Esophagus squamous epithelium (tissue), 5 donors: Measurements from ENCODE around the gene HAS3. TPM values are rescaled to one million over a fixed set of nuclear protein-coding genes. Genes with fewer than 3 reads are reported as not detected.
A peak's percentile ranks its signal among the peaks of the same experiment; 100 is the strongest.

Experiments
- DNase-seq: peaks from one replicate; lab custom pipeline; 2025; lab: John Stamatoyannopoulos, UW
- H3K27ac ChIP-seq, 4 donors: fragments of 200-600 bp; sonication (generic); one replicate each; pipeline ENCODE4 v1.5.1; 2016 to 2019; ENCODE audit warnings: mild to moderate bottlenecking in 1 of 4
- H3K27me3 ChIP-seq, 4 donors: fragments of 200-600 bp; sonication (generic); 1 replicate in 3 of 4; 2 replicates in 1 of 4; pipeline versions ENCODE4 v1.5.1 to v1.6.0; 2017 to 2021; ENCODE audit warnings: antibody characterized with exemption in 1 of 4
- H3K36me3 ChIP-seq, 3 donors: fragments of 200-600 bp; sonication (generic); one replicate each; pipeline ENCODE4 v1.5.1; 2016 to 2019
- H3K4me1 ChIP-seq, 3 donors: fragments of 200-600 bp; sonication (generic); one replicate each; pipeline ENCODE4 v1.5.1; 2017 to 2019
- H3K4me3 ChIP-seq, 4 donors: fragments of 200-600 bp; sonication (generic); 1 replicate in 3 of 4; 2 replicates in 1 of 4; pipeline ENCODE4 v1.5.1; 2016 to 2019; ENCODE audit warnings: mild to moderate bottlenecking in 2 of 4, moderate library complexity in 1 of 4
- H3K9me3 ChIP-seq, 3 donors: fragments of 200-600 bp; sonication (generic); one replicate each; pipeline ENCODE4 v1.5.1; 2016 to 2019
- CTCF ChIP-seq, 6 experiments: fragments of 450-650 bp in 4 of 6; fragments of 200-600 bp in 2 of 6; sonication (generic) in 2 of 6; IDR thresholded peaks; one replicate each; pipeline ENCODE4 v1.5.1; 2016 to 2019; ENCODE audit warnings: antibody characterized with exemption in 6 of 6, mild to moderate bottlenecking in 4 of 6, moderate library complexity in 4 of 6
- POLR2A ChIP-seq, 4 donors: fragments of 450-650 bp; IDR thresholded peaks; one replicate each; pipeline ENCODE4 v1.6.1; 2017; ENCODE audit warnings: antibody characterized with exemption in 4 of 4, mild to moderate bottlenecking in 4 of 4, moderate library complexity in 3 of 4
- WGBS, 2 donors: methylation state at CpG; one replicate each; pipeline ENCODE4 v1.1.5; 2018; 5-methylcytosine and 5-hydroxymethylcytosine counted together
- intact Hi-C: fragments of 100-400 bp; cut with DNase I; formaldehyde crosslinking; loops from one replicate; pipeline ENCODE4 v1.15.0; 2022
- total RNA-seq, 4 donors: library from RNA; depleted of rRNA; stranded (reverse); fragments of >200 nt; gene quantifications; one replicate each; pipeline ENCODE4 v1.1.0, GENCODE V29; 2016
- donor health status: DM: yes; HTN: yes; CAD: no.

Gene HAS3
- total RNA-seq, 4 donors from 2014 or later = 15.8 to 103 (median 51.4) TPM

GRCh38 chr16:69150146-69150865 lies 44.9 kb downstream of the HAS3 start:
- no peak for DNase-seq
- 58 to 59% methylated on average over 16 of the region's 16 CpGs for WGBS, 2 donors
- no peaks in the 10 kb centered on the region for H3K4me1 ChIP-seq
- H3K9me3 ChIP-seq = no peaks in the 10 kb centered on the region
- H3K4me3 ChIP-seq = no peak overlapping the region
- intact Hi-C loops = loop anchor here (5.0 kb wide), 1 partner anchor 142 kb away; no protein-coding TSS in a partner anchor
- H3K27me3 ChIP-seq = no peaks in the 10 kb centered on the region
- no peak for TF ChIP-seq POLR2A (IDR thresholded peaks at IDR 0.05)
- TF ChIP-seq CTCF (IDR thresholded peaks at IDR 0.05) = peak; percentile 43 to 81 (median 74)
- H3K27ac ChIP-seq = peak overlapping the region in 1 of 4 donors; percentile 20
- peaks cover 2 to 96% (median 36%) of the 10 kb centered on the region in 3 donors for H3K36me3 ChIP-seq

- intact Hi-C loops = no loop called here
- Histone ChIP-seq H3K27ac (no peak overlapping the region), H3K9me3 (no peaks in the 10 kb centered on the region), H3K4me1 (no peaks in the 10 kb centered on the region), H3K36me3 (peaks cover 8 to 100% (median 49%) of the 10 kb centered on the region in 3 donors), H3K27me3 (no peaks in the 10 kb centered on the region), H3K4me3 (no peak overlapping the region)
- DNase-seq = no peak
- 77 to 83% methylated on average over 3 of the region's 3 CpGs for WGBS, 2 donors
- TF ChIP-seq POLR2A (IDR thresholded peaks at IDR 0.05) (no peak), CTCF (IDR thresholded peaks at IDR 0.05) (no peak)
These were observed 51.7 kb downstream of the HAS3 start for GRCh38 chr16:69157196-69157595.

GRCh38 chr16:69160192-69160591 lies 54.7 kb downstream of the HAS3 start:
- no peak for TF ChIP-seq CTCF (IDR thresholded peaks at IDR 0.05)
- TF ChIP-seq POLR2A (IDR thresholded peaks at IDR 0.05) = no peak
- Histone ChIP-seq H3K4me3 (no peak overlapping the region), H3K27me3 (no peaks in the 10 kb centered on the region), H3K4me1 (no peaks in the 10 kb centered on the region), H3K9me3 (no peaks in the 10 kb centered on the region), H3K27ac (no peak overlapping the region), H3K36me3 (peaks cover 6 to 100% (median 38%) of the 10 kb centered on the region in 3 donors)
- intact Hi-C loops = no loop called here
- DNase-seq = no peak
- 100% methylated on average over 1 of the region's 1 CpG for WGBS, 2 donors

GRCh38 chr16:69165584-69165983 lies 60.1 kb downstream of the HAS3 start:
- intact Hi-C loops = no loop called here
- H3K27ac ChIP-seq = no peak overlapping the region
- no peaks in the 10 kb centered on the region for H3K27me3 ChIP-seq
- peaks cover 0 to 10% (median 0%) of the 10 kb centered on the region in 3 donors for H3K4me1 ChIP-seq
- H3K36me3 ChIP-seq = peaks cover 0 to 92% (median 22%) of the 10 kb centered on the region in 3 donors
- H3K4me3 ChIP-seq = no peak overlapping the region
- WGBS, 2 donors = 91% methylated on average over 6 of the region's 6 CpGs
- no peak for TF ChIP-seq CTCF (IDR thresholded peaks at IDR 0.05)
- no peak for TF ChIP-seq POLR2A (IDR thresholded peaks at IDR 0.05)
- no peaks in the 10 kb centered on the region for H3K9me3 ChIP-seq
- DNase-seq = no peak

- Histone ChIP-seq H3K27ac (peak overlapping the region in 1 of 4 donors; percentile 11), H3K27me3 (no peaks in the 10 kb centered on the region), H3K4me1 (peaks cover 0 to 17% (median 0%) of the 10 kb centered on the region in 3 donors), H3K9me3 (no peaks in the 10 kb centered on the region), H3K4me3 (no peak overlapping the region), H3K36me3 (peaks cover 0 to 84% (median 20%) of the 10 kb centered on the region in 3 donors)
- TF ChIP-seq POLR2A (IDR thresholded peaks at IDR 0.05) = no peak
- TF ChIP-seq CTCF (IDR thresholded peaks at IDR 0.05) = no peak
- no peak for DNase-seq
- intact Hi-C loops = no loop called here
- WGBS, 2 donors = 51 to 59% methylated on average over 6 to 8 of the region's 8 CpGs
These were observed 60.9 kb downstream of the HAS3 start for GRCh38 chr16:69166221-69166833.
